K562 (cell line): ENCODE data around the gene NPC1. TPM values are rescaled to one million over a fixed set of nuclear protein-coding genes. Genes with fewer than 3 reads are reported as not detected.

Experiments
- AFF4 ChIP-seq: sonication (generic); formaldehyde crosslinking; IDR thresholded peaks from 2 replicates; pipeline ENCODE4 v1.8.0; 2023; ENCODE audit warnings: mild to moderate bottlenecking, missing genetic modification reagents
- ZBTB40 ChIP-seq, 2 experiments: fragments of 450-650 bp in 1 of 2; sonication (generic) in 1 of 2; formaldehyde crosslinking in 1 of 2; IDR thresholded peaks; 2 replicates each; pipeline versions ENCODE4 v1.7.1 to v1.9.0; 2016 to 2022; ENCODE audit warnings: inconsistent platforms in 1 of 2, mild to moderate bottlenecking in 1 of 2, missing genetic modification reagents in 1 of 2
- polyA plus RNA-seq, 8 experiments: library from polyadenylated mRNA; depleted of rRNA in 4 of 8; stranded (reverse) in 5 of 8; unstranded in 3 of 8; fragments of >200 nt; fragmentation: Nextera tagmentation in 2 of 8; fragmentation: Illumina TruSeq in 1 of 8; extraction: Ambion mirVana in 2 of 8; extraction: Trizol in 1 of 8; gene quantifications; 2 replicates each; pipeline versions ENCODE4 v1.2.1 to v1.2.3, GENCODE V29; 2011 to 2014; ENCODE audit warnings: inconsistent platforms in 1 of 8, missing spikeins in 1 of 8
- total RNA-seq, 7 experiments: library from RNA; depleted of rRNA in 6 of 7; stranded (reverse); fragments of >200 nt in 6 of 7; fragmentation: Illumina TruSeq in 2 of 7; extraction: Trizol in 2 of 7; gene quantifications; 2 replicates each; pipeline versions ENCODE4 v1.2.1 to v1.2.3, GENCODE V29; 2011 to 2021; ENCODE audit warnings: low replicate concordance in 1 of 7

NPC1 gene
- total and polyA plus RNA-seq, 9 of the 15 experiments (the other 6 are each of a cell fraction or from before 2014, with no cell fraction given), result 17.1 to 45.9 (median 27.6) TPM

- TF ChIP-seq ZBTB40 (IDR thresholded peaks at IDR 0.05) (no peak), ZBTB40 (CRISPR knock-in tag; IDR thresholded peaks at IDR 0.05) (no peak), AFF4 (CRISPR knock-in tag) (no peak)
Measured at GRCh38 chr18:23567671-23568070, 18.6 kb downstream of the NPC1 start (continued).
